ENCODE results near the gene PPP1R1B.
A peak's percentile ranks its signal among the peaks of the same experiment; 100 is the strongest.

The PPP1R1B gene

DNA sequence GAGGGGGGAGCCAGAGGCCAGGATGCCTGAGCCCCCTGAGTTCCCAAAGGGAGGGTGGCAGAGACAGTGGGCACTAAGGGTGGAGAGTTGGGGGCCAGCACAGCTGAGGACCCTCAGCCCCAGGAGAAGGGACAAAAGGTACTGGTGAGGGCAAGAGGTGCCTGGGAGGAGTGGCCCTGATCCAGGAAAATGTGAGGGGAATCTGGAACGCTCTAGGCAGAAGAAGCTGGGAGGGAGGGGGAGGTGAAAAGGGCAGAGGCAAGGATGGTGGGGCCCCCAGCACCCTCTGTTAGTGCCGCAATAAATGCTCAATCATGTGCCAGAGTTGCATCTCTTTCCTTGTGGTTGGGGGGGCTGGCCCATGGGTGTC, 39.5 kb downstream of the PPP1R1B start:
- no peak for DNase-seq

DNA sequence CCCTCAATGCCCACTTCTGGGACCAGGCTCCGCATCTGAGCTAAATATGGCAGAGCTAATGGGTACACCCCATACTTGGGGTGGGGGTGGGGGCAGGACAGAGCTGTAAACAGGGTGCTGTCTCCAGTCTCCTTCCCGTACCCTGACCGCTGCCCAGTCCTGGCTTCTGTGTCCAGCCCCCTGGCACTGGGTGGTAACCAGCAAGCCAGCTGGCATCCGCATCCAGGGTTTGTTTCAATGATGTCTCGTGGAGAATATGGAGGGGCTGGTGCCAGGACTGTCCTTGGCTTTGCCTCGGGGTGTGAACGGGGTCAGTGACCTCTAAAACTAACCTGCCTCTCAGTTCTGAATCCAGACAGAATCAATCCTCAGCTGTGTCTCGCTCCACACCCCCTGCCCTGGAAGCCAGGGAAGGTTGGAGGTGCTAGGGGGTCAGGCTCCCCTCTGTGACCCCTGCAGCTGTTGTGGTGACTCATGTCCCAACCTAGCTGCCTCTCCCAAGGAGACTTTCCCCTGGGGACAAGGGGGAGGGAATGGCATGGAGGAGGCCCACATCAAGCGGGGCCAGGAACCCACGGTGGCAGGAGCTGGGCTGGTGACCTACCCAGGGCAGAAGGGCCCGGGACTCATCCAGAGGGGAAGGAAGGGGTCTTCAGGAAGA, 40.0 kb downstream of the PPP1R1B start:
- DNase-seq: peak in 47 of 58 donors; percentile 14 to 88 (median 56)

DNA sequence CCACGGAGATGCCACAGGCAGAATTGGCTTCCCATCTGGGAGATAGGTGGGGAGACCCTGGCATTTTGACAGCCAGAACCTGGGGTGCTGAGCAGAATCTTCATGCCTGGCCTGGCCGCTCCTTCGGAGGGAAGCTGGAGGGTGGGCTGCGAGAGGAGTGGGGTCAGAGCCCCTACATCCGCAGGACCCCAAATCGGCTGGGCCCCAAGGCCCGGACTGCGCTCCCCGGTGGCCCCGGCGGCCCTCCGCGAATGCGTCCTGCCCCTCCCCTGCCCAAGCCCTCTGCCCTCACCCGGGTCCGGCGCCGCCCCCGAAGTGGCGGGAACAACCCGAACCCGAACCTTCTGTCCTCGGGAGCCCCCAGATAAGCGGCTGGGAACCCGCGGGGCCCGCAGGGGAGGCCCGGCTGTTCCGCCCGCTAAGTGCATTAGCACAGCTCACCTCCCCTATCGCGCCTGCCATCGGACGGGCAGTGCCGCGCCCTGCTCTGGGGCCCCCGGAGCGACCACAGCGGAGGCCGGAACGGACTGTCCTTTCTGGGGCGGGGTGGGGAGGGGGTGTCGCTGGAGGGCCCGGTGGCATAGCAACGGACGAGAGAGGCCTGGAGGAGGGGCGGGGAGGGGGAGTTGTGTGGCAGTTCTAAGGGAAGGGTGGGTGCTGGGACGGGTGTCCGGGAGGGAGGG, 40.7 kb downstream of the PPP1R1B start:
- peak in 6 of 58 donors; percentile 16 to 46 (median 30) for DNase-seq

DNA sequence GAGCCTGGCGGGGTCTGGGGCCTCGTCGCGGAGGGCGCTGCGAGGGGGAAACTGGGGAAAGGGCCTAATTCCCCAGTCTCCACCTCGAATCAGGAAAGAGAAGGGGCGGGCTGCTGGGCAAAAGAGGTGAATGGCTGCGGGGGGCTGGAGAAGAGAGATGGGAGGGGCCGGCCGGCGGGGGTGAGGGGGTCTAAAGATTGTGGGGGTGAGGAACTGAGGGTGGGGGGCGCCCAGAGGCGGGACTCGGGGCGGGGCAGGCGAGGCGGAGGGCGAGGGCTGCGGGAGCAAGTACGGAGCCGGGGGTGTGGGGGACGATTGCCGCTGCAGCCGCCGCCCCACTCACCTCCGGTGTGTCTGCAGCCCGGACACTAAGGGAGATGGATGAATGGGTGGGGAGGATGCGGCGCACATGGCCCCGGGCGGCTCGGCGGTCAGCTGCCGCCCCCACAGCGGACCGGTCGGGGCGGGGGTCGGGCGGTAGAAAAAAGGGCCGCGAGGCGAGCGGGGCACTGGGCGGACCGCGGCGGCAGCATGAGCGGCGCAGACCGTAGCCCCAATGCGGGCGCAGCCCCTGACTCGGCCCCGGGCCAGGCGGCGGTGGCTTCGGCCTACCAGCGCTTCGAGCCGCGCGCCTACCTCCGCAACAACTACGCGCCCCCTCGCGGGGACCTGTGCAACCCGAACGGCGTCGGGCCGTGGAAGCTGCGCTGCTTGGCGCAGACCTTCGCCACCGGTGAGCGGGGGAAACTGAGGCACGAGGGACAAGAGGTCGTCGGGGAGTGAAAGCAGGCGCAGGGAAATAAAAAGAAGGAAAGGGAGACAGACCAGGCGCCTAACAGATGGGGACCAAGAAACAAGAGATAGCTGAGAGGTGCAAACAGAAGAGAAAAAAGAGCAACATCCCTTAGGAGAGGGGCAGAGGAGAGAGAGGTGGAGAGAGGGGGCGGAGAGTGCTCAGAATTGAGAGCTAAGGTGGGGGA, 41.5 kb downstream of the PPP1R1B start, which contains the start of gene PNMT:
TSS of gene PNMT (plus strand) at position 509 of the 980 bp plus-strand sequence. CDS start at position 532, 23 bp downstream.
- peak in 17 of 58 donors; percentile 12 to 54 (median 37) for DNase-seq

DNA sequence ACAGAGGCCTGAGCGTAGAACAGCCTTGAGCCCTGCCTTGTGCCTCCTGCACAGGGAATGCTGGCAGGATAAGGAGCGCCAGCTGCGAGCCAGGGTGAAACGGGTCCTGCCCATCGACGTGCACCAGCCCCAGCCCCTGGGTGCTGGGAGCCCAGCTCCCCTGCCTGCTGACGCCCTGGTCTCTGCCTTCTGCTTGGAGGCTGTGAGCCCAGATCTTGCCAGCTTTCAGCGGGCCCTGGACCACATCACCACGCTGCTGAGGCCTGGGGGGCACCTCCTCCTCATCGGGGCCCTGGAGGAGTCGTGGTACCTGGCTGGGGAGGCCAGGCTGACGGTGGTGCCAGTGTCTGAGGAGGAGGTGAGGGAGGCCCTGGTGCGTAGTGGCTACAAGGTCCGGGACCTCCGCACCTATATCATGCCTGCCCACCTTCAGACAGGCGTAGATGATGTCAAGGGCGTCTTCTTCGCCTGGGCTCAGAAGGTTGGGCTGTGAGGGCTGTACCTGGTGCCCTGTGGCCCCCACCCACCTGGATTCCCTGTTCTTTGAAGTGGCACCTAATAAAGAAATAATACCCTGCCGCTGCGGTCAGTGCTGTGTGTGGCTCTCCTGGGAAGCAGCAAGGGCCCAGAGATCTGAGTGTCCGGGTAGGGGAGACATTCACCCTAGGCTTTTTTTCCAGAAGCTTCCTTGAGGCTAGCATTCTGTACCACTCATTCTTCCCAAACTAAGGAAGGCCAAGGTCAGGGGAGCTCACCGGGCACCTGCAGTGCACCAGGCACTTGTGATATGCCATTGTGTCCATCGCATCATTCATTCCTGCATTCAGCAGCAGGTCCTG, 43.4 kb downstream of the PPP1R1B start:
- DNase-seq: no peak

DNA sequence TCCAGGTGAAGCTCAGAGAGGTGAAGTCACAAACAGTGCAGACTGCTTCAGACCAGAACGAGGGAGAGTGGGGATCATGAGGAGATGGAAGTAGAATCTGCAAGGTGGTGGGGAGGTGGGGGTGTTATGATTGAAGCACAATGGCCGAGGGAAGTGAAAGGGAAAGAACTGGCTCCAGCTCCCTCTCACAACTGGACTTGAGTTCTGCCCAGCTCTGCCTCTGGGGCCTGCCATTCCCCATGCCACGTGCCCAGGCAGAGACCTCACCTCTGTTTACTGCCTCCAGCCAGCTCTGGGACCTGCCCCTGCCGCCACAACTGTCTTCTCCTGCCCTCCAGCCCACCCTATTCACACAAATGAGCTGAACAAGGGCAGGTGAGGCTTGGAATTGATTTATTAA, 44.0 kb downstream of the PPP1R1B start:
- no peak for DNase-seq

DNA sequence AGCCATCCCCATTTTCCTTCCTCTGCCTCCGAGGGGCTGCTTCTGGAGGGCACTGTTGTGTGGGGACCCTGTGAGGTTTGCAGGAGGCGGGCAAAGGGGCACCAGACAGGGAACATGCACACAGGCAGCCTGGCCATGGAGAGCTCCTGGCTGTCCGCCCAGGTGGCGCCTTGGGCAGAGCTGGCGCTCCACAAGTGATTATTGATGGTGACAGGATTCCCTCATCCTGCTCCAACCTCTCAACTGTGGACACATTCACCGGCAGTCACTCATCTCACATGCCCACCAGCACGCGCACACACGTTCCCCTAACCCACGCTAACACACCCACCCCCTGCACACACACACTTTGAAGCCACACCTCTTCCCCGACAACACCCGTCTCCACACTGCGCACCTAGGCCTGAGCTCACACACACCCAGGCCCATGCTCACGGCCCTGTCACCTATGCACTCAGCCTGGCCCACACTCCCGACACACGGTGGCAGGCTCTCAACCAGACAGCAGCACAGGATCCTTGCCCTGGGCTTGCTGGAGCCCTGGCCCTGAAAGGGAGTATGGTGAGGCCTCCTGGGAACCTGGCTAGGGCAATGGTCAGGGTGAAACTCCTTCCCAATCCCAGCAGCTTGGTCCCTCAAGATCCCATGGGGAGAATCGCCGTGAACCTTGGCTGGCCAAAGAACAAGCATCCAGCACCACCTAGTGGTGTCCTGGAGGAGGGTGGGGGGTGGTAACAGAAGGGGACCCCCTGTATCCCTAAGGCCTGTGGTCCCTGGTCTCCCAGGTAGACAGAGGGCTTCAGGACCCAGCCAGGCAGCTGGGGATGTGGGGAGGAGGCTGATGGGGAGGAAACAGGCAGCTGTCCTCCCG, 45.1 kb downstream of the PPP1R1B start:
- DNase-seq: peak in 16 of 58 donors; percentile 18 to 54 (median 28)

DNA sequence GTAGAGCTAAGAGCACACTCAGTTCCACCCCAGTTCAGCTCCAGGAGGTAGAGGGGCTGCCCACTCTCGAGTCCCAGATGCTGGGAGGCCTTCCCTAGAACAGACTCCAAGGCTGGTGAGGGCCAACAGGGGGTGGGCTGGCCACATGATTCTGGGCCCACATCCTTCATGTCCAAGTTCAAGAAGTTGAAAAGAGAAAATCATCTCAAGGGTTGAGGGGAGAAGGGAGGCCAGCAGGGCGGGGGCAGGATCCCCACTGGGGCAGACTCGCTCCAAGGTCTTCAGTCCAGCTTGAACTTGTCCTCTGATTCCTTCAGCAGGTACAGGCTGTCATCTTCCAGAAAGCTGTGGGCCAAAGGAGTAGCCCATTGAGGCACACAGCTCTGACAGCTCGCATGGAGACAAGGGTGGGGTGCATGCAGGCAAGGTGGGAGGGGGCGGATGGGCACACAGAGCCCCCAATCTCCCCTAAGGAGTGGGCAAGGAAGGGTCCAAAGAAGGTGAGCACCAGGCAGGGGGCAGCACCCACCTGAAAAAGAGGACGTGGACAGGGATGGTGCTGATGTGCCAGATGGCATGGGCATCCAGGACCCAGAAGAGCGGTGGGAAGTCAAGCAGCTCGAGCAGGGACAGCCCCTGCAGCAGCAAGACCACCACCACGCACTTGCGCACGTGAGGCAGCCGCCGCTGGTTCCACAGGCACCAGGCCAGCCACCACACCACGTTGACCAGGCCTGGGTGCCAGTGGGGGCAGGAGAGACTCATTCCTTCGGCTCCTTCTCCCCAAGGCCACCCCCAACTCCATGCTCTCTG, 46.0 kb downstream of the PPP1R1B start:
- DNase-seq: no peak

DNA sequence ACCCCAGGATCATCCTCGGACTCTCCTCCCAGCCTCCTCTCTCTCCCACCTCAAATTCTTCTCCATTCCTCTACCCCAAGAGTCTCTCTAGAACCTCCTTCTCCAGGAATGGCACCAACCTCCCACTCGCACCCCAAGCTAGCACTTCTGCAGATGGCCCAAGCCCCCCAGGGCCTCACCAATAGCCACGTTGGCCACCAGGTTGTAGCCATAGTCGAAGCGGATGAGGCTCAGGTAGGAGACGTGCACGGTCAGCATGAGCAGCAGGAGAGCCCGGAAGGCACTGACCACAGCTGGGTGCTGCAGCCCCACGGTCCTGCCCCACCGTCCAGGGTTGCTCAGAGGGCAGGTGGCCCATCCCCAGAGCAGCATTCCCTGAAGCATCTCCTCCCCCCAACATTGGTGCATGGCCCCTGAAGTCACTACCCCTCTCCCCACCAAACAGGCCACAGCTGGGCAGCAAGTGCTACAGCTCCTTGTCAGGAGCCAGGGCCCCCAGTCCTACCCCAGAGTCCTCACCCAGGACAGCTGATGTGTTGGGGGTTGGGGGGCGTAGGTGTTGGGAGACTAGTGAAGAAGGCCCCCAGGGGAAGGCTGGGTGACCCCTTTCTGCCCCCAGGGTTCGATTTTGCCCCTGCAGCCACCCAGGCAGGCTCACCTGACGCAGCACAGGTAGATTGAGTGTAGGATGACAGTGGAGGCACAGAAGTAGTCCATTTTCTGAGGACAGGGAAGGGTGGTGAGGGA, 46.8 kb downstream of the PPP1R1B start:
- no peak for DNase-seq

DNA sequence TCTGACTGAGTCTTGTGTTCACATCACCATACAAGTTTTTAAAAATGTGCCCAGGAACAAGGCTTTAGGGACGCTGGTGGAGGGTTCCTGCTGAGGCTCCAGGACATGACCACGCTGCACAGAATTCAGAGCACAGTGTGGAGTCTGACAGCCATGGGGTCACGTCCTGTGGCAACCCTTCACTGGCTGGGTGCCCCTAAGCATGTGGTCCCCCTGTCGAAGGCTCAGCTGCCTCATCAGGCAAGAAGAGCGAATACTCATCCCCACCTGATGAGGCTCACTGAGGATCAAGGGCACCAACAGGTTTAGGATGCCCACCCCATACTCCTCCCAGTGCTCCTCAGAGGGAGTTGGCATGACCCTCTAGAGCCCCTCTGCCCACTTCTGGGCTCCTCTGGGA, 47.4 kb downstream of the PPP1R1B start:
- DNase-seq: no peak

DNA sequence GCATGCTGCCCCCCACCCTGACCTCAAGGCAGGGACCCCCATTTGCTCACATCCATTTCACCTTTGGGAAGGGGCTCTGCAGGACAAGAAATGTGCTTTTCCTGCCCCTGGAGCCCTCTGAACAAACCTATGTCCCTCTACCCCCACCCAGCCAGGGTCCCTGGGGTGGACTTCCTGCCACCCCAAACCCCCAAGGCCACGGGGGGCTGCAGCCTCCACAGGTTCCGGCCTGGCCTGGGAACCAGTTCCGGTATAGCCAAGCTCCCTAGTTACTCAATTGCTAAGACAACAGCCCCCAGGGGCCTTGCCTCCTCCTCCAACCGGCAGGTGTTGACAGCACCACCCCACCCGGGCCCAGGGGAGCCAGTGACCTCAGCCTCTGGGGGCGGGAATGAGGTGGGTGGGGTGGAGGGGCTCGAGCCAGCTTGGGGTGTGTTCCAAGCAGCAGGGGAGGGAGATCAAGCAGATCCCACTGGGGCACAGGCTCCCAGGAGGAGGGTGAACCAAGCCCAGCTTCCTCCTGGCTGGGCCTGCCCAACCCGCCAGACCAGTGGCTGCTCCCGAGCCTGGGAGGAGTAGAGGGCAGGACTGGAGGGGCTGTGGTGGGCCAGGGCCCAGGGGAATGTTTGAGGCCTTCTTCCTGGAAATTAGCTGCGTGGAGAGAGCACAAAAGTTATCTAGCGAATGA, 48.1 kb downstream of the PPP1R1B start:
- no peak for DNase-seq

DNA sequence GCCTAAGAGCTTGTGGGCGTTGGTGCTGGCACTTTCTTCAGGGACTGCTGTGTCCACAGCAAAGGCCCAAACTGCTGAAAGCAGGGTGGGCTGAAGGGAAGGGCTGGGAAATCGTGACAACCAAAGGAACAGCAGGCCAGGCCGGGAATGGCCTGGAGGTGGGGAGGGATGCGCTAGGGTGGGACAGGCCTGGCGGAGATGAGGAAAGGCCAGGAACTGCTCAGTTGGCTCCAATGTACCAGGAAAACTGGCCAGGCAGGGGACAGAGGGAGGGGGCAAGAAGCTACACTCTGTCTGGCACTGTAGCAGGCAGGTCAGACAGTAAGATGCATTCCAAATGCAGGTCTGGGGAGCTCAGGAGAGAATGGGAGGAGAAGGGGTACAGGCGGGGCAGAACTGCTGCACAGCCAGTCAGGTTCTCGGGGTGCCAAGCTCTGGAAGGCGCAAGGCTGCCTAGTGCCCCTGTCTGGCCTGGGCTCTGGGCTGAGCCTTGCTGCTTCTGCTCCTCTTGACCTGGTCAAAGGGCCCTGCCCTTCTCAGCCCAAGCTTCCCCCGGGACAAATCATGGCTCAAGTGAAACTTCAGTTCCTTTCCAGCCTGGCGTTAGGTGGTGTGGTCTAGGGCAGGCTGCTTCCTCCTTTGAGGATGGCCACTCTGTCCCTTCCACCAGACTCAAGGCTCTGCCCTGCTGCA, 48.8 kb downstream of the PPP1R1B start:
- DNase-seq: no peak

DNA sequence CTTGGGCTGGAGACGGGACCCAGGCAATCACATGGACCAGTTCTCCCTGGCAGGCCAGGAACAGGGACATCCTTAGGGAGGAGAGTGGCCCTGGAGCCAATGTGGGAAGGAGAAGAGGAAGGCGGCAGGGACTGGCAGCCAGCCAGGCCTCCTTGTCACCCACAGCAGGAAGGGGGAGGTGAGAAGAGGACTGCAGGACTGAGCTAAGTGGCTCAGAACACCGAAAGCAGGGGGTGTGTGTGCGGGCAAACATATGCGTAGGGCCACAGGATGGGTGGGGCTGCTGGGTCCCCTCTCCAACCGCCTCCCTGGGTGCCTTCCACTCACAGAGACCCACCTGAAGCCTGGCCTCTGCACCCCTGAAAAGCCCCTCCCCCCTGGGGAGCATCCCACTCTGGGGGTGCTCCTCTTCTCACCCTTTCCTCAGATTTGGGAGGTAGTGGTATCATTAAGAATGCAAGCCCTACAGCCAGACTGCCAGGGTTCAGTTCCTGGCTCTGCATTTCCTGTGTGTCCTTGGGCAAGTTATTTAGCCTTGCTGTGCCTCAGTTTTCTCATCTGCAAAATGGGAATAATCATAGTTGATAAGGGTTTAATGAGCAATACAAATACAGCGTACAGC, 49.6 kb downstream of the PPP1R1B start:
- peak in 41 of 58 donors; percentile 19 to 86 (median 49) for DNase-seq

DNA sequence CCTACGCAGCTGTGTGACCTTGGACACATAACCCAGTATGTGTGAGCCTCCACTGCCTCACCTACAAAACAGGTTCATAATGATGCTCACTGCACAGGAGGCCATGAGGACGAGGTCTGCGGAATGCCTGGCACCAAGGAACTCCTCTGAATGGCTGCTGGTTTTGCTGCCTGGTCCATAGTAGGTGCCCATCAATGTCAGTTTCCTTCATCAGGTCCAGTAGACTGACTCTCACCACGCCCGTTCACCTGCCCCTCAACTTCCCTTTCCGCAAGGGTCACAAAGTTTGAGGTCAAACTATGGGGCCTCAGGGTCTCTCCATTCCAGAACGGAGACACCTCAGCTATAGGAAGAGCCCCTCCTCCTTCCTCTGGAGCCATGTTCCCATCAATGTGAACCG, 50.3 kb downstream of the PPP1R1B start:
- no peak for DNase-seq

DNA sequence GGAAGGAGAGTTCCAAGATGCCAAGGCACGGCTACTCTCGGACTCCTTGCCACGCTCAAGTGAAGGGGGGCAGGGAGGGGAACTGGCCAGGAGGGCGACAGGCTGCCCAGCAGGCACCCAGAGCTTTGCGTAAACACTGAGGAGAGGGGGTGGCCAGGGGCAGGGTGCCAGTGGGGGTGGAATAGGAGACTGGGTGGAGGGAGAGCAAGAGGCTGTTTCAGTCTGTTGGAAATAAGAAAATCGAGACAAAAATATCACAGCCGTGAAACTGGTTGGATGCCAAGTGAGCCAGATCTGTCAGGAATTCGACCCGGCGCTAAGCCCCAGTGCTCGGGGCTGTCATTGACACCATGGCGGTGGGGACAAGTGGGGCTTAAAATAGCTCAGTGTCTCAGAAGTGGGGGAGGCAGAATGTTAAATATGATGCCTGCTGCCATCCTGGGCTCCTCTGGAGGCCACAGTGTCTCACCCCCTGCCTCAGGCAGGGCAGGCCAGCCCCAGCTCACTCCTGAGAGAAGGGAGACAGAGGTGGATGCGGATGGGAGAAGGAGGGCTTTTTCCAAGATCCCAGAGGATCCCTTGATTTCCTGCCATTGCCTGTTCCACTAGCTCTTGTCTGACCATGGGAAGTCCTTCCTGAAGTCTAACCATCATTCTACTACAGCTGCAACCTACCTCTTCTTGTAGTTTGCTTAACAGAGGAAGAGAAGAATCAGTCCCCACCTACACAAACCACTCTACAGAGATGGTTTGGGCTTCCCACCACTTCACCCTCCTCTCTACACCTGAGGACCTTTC, 51.0 kb downstream of the PPP1R1B start:
- DNase-seq: peak in 31 of 58 donors; percentile 8 to 70 (median 43)

Data from anterior cingulate cortex (tissue), 58 donors.